Chondrocyte (in vitro differentiated cells): ENCODE results near the gene FLNC. TPM values are rescaled to one million over a fixed set of nuclear protein-coding genes. Genes with fewer than 3 reads are reported as not detected.

Experiments
- DNase-seq: peaks from one replicate; pipeline ENCODE4 v3.0.0; 2021; ENCODE audit warnings: mixed read lengths, low spot score
- H3K27ac Mint-ChIP-seq: one replicate; pipeline ENCODE4 v1.8.0; 2021; ENCODE audit warnings: mild to moderate bottlenecking, moderate library complexity, mixed read lengths; ENCODE audit not compliant: unreplicated experiment
- H3K27me3 Mint-ChIP-seq: 2 replicates; pipeline ENCODE4 v1.8.0; 2021; ENCODE audit warnings: low read depth, mixed read lengths
- H3K36me3 Mint-ChIP-seq: 2 replicates; pipeline ENCODE4 v1.8.0; 2021; ENCODE audit warnings: low read depth, mixed read lengths
- H3K4me1 Mint-ChIP-seq: 2 replicates; pipeline ENCODE4 v1.8.0; 2021; ENCODE audit warnings: low read depth, mild to moderate bottlenecking, mixed read lengths
- H3K4me3 Mint-ChIP-seq: one replicate; pipeline ENCODE4 v1.8.0; 2021; ENCODE audit warnings: mild to moderate bottlenecking, moderate library complexity, mixed read lengths; ENCODE audit not compliant: unreplicated experiment
- H3K9me3 Mint-ChIP-seq: 2 replicates; pipeline ENCODE4 v1.8.0; 2021; ENCODE audit warnings: low read depth, mixed read lengths
- CTCF ChIP-seq: fragments of 200-600 bp; sonication (generic); IDR thresholded peaks from 2 replicates; pipeline ENCODE4 v1.5.0; 2021; ENCODE audit warnings: antibody characterized with exemption, mild to moderate bottlenecking, moderate library complexity
- total RNA-seq: library from RNA; stranded (reverse); gene quantifications from 3 replicates; pipeline ENCODE4 v1.2.1, GENCODE V29; 2021

The FLNC gene
- total RNA-seq, 1 donor from 2014 or later: 118 TPM

DNA sequence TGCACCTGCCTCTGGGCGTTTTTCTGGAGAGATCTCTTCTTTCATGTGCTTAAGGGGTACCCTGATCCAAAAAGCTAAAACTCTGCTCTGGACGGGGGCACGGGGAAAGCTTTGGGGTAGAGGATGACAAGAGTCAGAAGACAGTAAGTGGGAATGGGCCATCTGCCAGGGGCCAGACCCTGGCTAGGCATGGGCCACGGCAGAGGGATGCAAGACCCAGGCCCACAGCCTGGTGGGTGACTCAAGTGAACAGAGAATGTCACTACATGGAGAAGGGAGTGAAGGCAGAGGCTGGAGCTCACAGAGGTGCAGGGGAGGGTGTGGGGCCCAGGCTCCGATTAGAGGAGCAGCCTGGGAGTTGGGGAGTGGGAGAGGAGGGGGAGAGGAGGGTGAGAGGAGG is 15.3 kb downstream of the FLNC start:
- no peaks in the 10 kb centered on the region for H3K27me3 Mint-ChIP-seq
- H3K4me1 Mint-ChIP-seq: no peaks in the 10 kb centered on the region
- TF ChIP-seq CTCF: no peak
- H3K27ac Mint-ChIP-seq: no peak overlapping the region
- H3K9me3 Mint-ChIP-seq: no peaks in the 10 kb centered on the region
- peaks cover 44% of the 10 kb centered on the region for H3K36me3 Mint-ChIP-seq
- no peak overlapping the region for H3K4me3 Mint-ChIP-seq
- DNase-seq: no peak

- TF ChIP-seq CTCF: no peak
- DNase-seq: no peak
- Mint-ChIP-seq H3K27ac (no peak overlapping the region), H3K4me3 (no peak overlapping the region), H3K9me3 (no peaks in the 10 kb centered on the region), H3K4me1 (no peaks in the 10 kb centered on the region), H3K36me3 (peaks cover 39% of the 10 kb centered on the region), H3K27me3 (no peaks in the 10 kb centered on the region)
Measured at GRCh38 chr7:128845987-128846386, 15.8 kb downstream of the FLNC start.

- H3K4me1 Mint-ChIP-seq: no peaks in the 10 kb centered on the region
- TF ChIP-seq CTCF: no peak
- H3K36me3 Mint-ChIP-seq: peaks cover 42% of the 10 kb centered on the region
- no peak overlapping the region for H3K4me3 Mint-ChIP-seq
- H3K9me3 Mint-ChIP-seq: no peaks in the 10 kb centered on the region
- H3K27ac Mint-ChIP-seq: no peak overlapping the region
- no peak for DNase-seq
- no peaks in the 10 kb centered on the region for H3K27me3 Mint-ChIP-seq
Measured at GRCh38 chr7:128846781-128847444, 16.7 kb downstream of the FLNC start.

DNA sequence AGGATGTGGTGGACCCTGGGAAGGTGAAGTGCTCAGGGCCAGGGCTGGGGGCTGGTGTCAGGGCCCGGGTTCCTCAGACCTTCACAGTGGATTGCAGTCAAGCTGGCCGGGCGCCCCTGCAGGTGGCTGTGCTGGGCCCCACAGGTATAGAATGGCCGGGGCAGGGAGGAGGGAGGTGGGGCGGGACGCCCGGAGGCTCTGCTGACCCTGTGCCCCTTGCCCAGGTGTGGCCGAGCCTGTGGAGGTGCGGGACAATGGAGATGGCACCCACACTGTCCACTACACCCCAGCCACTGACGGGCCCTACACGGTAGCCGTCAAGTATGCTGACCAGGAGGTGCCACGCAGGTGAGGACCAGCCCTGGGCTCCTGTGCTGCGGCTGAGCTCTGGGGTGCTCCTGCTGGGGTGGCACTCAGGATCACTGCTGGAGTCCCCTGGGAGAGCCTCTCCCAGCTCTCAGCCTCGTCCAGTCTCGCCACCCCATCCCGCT is 17.6 kb downstream of the FLNC start:
- H3K27me3 Mint-ChIP-seq: no peaks in the 10 kb centered on the region
- no peak overlapping the region for H3K27ac Mint-ChIP-seq
- H3K9me3 Mint-ChIP-seq: no peaks in the 10 kb centered on the region
- TF ChIP-seq CTCF: no peak
- DNase-seq: no peak
- H3K4me1 Mint-ChIP-seq: no peaks in the 10 kb centered on the region
- H3K36me3 Mint-ChIP-seq: peaks cover 42% of the 10 kb centered on the region
- no peak overlapping the region for H3K4me3 Mint-ChIP-seq

DNA sequence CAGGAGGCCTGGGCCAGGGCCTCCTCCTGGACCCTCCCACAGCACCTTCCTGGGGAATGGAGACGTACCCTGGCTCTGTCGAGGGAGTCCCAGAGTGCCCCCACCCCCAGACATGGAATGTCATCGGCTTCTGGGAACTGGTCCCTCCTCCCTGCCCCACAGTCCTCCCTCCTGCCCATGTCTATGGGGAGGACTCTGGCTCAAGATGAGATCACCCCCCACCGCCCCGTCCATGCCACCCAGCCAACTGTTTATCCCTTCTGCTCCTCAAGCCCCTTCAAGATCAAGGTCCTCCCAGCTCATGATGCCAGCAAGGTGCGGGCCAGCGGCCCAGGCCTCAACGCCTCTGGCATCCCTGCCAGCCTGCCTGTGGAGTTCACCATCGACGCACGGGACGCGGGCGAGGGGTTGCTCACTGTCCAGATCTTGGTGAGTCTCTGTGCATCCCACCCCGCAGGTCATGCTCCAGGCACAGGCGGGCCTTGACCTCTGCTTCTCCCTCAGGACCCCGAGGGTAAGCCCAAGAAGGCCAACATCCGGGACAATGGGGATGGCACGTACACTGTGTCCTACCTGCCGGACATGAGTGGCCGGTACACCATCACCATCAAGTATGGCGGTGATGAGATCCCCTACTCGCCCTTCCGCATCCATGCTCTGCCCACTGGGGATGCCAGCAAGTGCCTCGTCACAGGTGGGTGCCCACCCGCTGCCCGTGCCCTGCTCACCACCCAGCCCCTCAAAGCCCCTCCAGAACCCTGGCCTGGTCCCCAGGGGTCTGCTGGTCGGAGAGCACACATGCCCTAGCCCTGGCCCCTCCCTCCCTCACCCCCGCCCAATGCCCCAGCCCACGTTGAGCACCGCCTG is 18.3 kb downstream of the FLNC start:
- H3K4me1 Mint-ChIP-seq: no peaks in the 10 kb centered on the region
- no peaks in the 10 kb centered on the region for H3K27me3 Mint-ChIP-seq
- no peak overlapping the region for H3K4me3 Mint-ChIP-seq
- DNase-seq: no peak
- H3K27ac Mint-ChIP-seq: no peak overlapping the region
- no peak for TF ChIP-seq CTCF
- no peaks in the 10 kb centered on the region for H3K9me3 Mint-ChIP-seq
- peaks cover 46% of the 10 kb centered on the region for H3K36me3 Mint-ChIP-seq
